CD14-positive monocyte (primary cell): ENCODE results near the gene STK32A. TPM values are rescaled to one million over a fixed set of nuclear protein-coding genes. Genes with fewer than 3 reads are reported as not detected.
"Not testable (repeated sequence)": the region's sequence is repeated elsewhere in the genome, so short reads cannot be mapped to it uniquely, and the experiment has no call there.

Experiments used
- DNase-seq, 3 donors: peaks; one replicate each; pipeline ENCODE4 v3.0.0-alpha.2; 2011 to 2022
- H2AFZ ChIP-seq: 2 replicates; pipeline ENCODE4 v1.6.0; 2012; ENCODE audit warnings: mild to moderate bottlenecking, low read depth, low read length, inconsistent platforms; ENCODE audit not compliant: insufficient read depth, poor library complexity, severe bottlenecking
- H3K27ac ChIP-seq, 2 donors: 1 replicate in 1 of 2; 2 replicates in 1 of 2; pipeline ENCODE4 v1.5.1; 2012 to 2013; ENCODE audit warnings: low read length in 2 of 2, control low read depth in 1 of 2, inconsistent platforms in 1 of 2, low read depth in 1 of 2, mild to moderate bottlenecking in 1 of 2
- H3K27me3 ChIP-seq, 2 donors: one replicate each; pipeline versions ENCODE4 v1.6.0 to v1.6.1; 2011 to 2013; ENCODE audit warnings: low read length in 2 of 2; ENCODE audit not compliant: control insufficient read depth in 2 of 2, insufficient read depth in 2 of 2
- H3K36me3 ChIP-seq, 2 donors: replicated peaks in 1 of 2; 1 replicate in 1 of 2; 2 replicates in 1 of 2; pipeline versions ENCODE4 v1.5.1 to v1.6.1; 2012 to 2013; ENCODE audit warnings: low read length in 2 of 2, control low read depth in 1 of 2, inconsistent platforms in 1 of 2, mild to moderate bottlenecking in 1 of 2; ENCODE audit not compliant: insufficient read depth in 2 of 2, control insufficient read depth in 1 of 2
- H3K4me1 ChIP-seq, 2 donors: 1 replicate in 1 of 2; 2 replicates in 1 of 2; pipeline versions ENCODE4 v1.5.1 to v1.6.1; 2012 to 2013; ENCODE audit warnings: low read length in 2 of 2, control low read depth in 1 of 2, inconsistent platforms in 1 of 2, mild to moderate bottlenecking in 1 of 2, moderate library complexity in 1 of 2; ENCODE audit not compliant: insufficient read depth in 2 of 2, control insufficient read depth in 1 of 2
- H3K4me2 ChIP-seq: replicated peaks from 2 replicates; pipeline ENCODE3; 2012; ENCODE audit warnings: low read length, moderate library complexity, mild to moderate bottlenecking; ENCODE audit not compliant: poor library complexity, severe bottlenecking; ENCODE audit errors: extremely low read depth
- H3K4me3 ChIP-seq, 3 experiments: fragments of 200-600 bp in 1 of 3; sonication (generic) in 1 of 3; replicated peaks in 1 of 3; 1 replicate in 2 of 3; 2 replicates in 1 of 3; pipeline ENCODE4 v1.5.1; 2011 to 2013; ENCODE audit warnings: low read length in 3 of 3, mild to moderate bottlenecking in 3 of 3, control low read depth in 2 of 3, low read depth in 2 of 3, inconsistent platforms in 1 of 3, moderate library complexity in 1 of 3
- H3K79me2 ChIP-seq: 2 replicates; pipeline ENCODE4 v1.6.0; 2012; ENCODE audit warnings: mild to moderate bottlenecking, control low read depth, inconsistent platforms, low read length, moderate library complexity; ENCODE audit not compliant: insufficient read depth
- H3K9ac ChIP-seq: 2 replicates; pipeline ENCODE4 v1.6.0; 2017; ENCODE audit warnings: low read length, mild to moderate bottlenecking; ENCODE audit not compliant: insufficient read depth, poor library complexity, severe bottlenecking
- H3K9me3 ChIP-seq, 2 donors: replicated peaks in 1 of 2; 1 replicate in 1 of 2; 2 replicates in 1 of 2; pipeline versions ENCODE4 v1.5.1 to v1.6.1; 2012 to 2013; ENCODE audit warnings: low read length in 2 of 2, control low read depth in 1 of 2; ENCODE audit not compliant: control insufficient read depth in 1 of 2, insufficient read depth in 1 of 2
- H4K20me1 ChIP-seq: 2 replicates; pipeline ENCODE4 v1.6.0; 2012; ENCODE audit warnings: mild to moderate bottlenecking, low read length, control low read depth, moderate library complexity; ENCODE audit not compliant: insufficient read depth
- H3K27ac Mint-ChIP-seq, 7 donors: one replicate each; pipeline ENCODE4 v1.8.0; 2020; ENCODE audit warnings: mild to moderate bottlenecking in 7 of 7, mixed read lengths in 7 of 7, moderate library complexity in 6 of 7, inconsistent platforms in 2 of 7
- H3K27me3 Mint-ChIP-seq, 3 donors: one replicate each; pipeline ENCODE4 v1.8.0; 2021 to 2022; ENCODE audit warnings: low read depth in 3 of 3, mild to moderate bottlenecking in 3 of 3, mixed read lengths in 3 of 3, moderate library complexity in 3 of 3, inconsistent platforms in 1 of 3
- H3K36me3 Mint-ChIP-seq, 2 donors: one replicate each; pipeline ENCODE4 v1.8.0; 2020; ENCODE audit warnings: mixed read lengths in 2 of 2, inconsistent platforms in 1 of 2, mild to moderate bottlenecking in 1 of 2
- H3K4me1 Mint-ChIP-seq: one replicate; pipeline ENCODE4 v1.8.0; 2020; ENCODE audit warnings: mild to moderate bottlenecking, mixed read lengths
- H3K4me3 Mint-ChIP-seq, 2 donors: one replicate each; pipeline ENCODE4 v1.8.0; 2020; ENCODE audit warnings: mild to moderate bottlenecking in 2 of 2, mixed read lengths in 2 of 2, moderate library complexity in 1 of 2
- H3K9me3 Mint-ChIP-seq, 7 donors: one replicate each; pipeline ENCODE4 v1.8.0; 2020 to 2022; ENCODE audit warnings: mixed read lengths in 7 of 7, mild to moderate bottlenecking in 6 of 7, moderate library complexity in 6 of 7, inconsistent platforms in 2 of 7
- WGBS: methylation state at CpG from one replicate; pipeline ENCODE4 v1.1.5; 2013; ENCODE audit warnings: missing lambda C conversion rate; ENCODE audit not compliant: insufficient coverage; 5-methylcytosine and 5-hydroxymethylcytosine counted together
- intact Hi-C, 2 donors: fragments of 100-400 bp; cut with micrococcal nuclease; formaldehyde crosslinking; loops; one replicate each; pipeline versions ENCODE4 v1.15.0 to v1.15.1; 2023
- polyA plus RNA-seq, 3 donors: library from polyadenylated mRNA; depleted of rRNA in 1 of 3; unstranded in 2 of 3; stranded (reverse) in 1 of 3; fragments of 300-500 nt in 2 of 3; fragments of >200 nt in 1 of 3; fragmentation: Illumina TruSeq in 2 of 3; gene quantifications; 1 replicate in 2 of 3; 2 replicates in 1 of 3; pipeline ENCODE4 v1.2.3, GENCODE V29; 2012 to 2021
- TF ChIP-seq, protein P1 (sequence below): fragments of 200-600 bp; IDR thresholded peaks from one replicate; pipeline ENCODE4 v1.8.0; 2022; ENCODE audit warnings: antibody characterized with exemption, mild to moderate bottlenecking

The STK32A gene
- polyA plus RNA-seq, 3 donors: not detected

DNA sequence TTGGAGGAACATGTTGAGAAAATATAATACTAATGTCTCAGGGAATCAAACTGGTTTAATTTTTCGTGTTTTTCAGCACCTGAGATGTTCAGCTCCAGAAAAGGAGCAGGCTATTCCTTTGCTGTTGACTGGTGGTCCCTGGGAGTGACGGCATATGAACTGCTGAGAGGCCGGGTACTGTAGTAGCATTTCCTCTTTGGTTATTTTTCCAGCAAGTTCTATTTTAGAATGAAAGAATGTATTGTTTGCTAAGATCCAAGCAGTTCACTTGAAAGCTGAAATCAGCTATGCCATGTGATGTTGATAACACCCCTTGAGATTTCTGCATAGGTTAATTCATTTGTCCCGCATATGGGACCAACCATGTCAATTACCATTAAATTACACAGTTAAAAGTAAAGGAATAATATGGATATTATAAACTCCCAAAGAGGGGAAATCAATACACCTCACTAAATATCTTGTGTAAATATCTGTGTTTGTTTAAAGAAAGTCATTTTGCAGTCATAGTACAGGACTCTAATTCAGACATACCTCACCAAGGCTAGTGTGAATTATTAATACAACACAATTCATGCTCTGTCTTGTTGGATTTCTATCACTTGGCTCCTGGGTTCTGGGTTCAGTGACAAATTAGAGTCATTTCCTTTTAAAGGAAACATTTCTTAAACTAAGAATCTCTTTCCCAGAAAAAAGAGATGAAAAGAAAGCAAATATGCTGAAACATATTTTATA lies 126.8 kb downstream of the STK32A start:
- no peak overlapping the region for H3K27ac Mint-ChIP-seq

DNA sequence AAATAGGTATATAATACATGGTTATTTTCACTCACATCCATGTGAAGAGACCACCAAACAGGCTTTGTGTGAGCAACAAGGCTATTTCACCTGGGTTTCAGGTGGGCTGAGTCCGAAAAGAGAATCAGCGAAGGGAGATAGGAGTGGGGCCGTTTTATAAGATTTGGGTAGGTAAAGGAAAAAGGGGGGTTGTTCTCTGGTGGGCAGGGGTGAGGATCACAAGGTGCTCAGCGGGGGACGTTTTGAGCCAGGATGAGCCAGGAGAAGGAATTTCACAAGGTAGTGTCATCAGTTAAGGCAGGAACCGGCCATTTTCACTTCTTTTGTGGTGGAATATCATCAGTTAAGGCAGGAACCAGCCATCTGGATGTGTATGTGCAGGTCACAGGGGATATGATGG lies 132.6 kb downstream of the STK32A start:
- WGBS: 93% methylated on average over 6 of the region's 6 CpGs
- H3K9me3 ChIP-seq, H3K79me2 ChIP-seq, H3K27ac ChIP-seq, H3K4me3 ChIP-seq, H3K9me3 Mint-ChIP-seq, H3K27ac Mint-ChIP-seq, H3K27me3 Mint-ChIP-seq, H3K36me3 ChIP-seq, H4K20me1 ChIP-seq, H3K36me3 Mint-ChIP-seq, H3K4me1 ChIP-seq, DNase-seq, H3K27me3 ChIP-seq, intact Hi-C loops, H3K4me2 ChIP-seq, H3K4me3 Mint-ChIP-seq, H2AFZ ChIP-seq, H3K4me1 Mint-ChIP-seq, H3K9ac ChIP-seq: not testable (repeated sequence)

More for the DNA sequence above, 126.8 kb downstream of the STK32A start:
- H3K36me3 ChIP-seq: no peaks in the 10 kb centered on the region
- H3K4me1 Mint-ChIP-seq: no peaks in the 10 kb centered on the region
- H3K4me3 Mint-ChIP-seq: no peak overlapping the region
- H3K27me3 Mint-ChIP-seq: peaks cover 0 to 2% (median 0%) of the 10 kb centered on the region in 3 donors
- DNase-seq: no peak
- no peaks in the 10 kb centered on the region for H3K36me3 Mint-ChIP-seq
- no peaks in the 10 kb centered on the region for H3K4me1 ChIP-seq
- no peak overlapping the region for H3K4me3 ChIP-seq
- no peaks in the 10 kb centered on the region for H4K20me1 ChIP-seq
- TF ChIP-seq, protein P1, sequence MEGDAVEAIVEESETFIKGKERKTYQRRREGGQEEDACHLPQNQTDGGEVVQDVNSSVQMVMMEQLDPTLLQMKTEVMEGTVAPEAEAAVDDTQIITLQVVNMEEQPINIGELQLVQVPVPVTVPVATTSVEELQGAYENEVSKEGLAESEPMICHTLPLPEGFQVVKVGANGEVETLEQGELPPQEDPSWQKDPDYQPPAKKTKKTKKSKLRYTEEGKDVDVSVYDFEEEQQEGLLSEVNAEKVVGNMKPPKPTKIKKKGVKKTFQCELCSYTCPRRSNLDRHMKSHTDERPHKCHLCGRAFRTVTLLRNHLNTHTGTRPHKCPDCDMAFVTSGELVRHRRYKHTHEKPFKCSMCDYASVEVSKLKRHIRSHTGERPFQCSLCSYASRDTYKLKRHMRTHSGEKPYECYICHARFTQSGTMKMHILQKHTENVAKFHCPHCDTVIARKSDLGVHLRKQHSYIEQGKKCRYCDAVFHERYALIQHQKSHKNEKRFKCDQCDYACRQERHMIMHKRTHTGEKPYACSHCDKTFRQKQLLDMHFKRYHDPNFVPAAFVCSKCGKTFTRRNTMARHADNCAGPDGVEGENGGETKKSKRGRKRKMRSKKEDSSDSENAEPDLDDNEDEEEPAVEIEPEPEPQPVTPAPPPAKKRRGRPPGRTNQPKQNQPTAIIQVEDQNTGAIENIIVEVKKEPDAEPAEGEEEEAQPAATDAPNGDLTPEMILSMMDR: no peak
- no peak overlapping the region for H3K9ac ChIP-seq
- H3K27ac ChIP-seq: no peak overlapping the region
- no peak overlapping the region for H2AFZ ChIP-seq
- no peak overlapping the region for H3K4me2 ChIP-seq
- 85% methylated on average over 3 of the region's 4 CpGs for WGBS
- H3K79me2 ChIP-seq: no peaks in the 10 kb centered on the region
- intact Hi-C loops: no loop called here
- no peaks in the 10 kb centered on the region for H3K9me3 Mint-ChIP-seq
- no peaks in the 10 kb centered on the region for H3K27me3 ChIP-seq
- no peaks in the 10 kb centered on the region for H3K9me3 ChIP-seq
